Fibroblast of skin of back (primary cell): Measurements from ENCODE around the gene ICE1.
"Not testable (repeated sequence)": the region's sequence is repeated elsewhere in the genome, so short reads cannot be mapped to it uniquely, and the experiment has no call there.

Experiments used
- DNase-seq: peaks from one replicate; pipeline ENCODE4 v3.0.0-alpha.2; 2013

Gene ICE1

GRCh38 chr5:5398071-5398470 is 24.4 kb upstream of the ICE1 start:
- DNase-seq = no peak

GRCh38 chr5:5401095-5401494 is 21.4 kb upstream of the ICE1 start:
- DNase-seq = no peak

- DNase-seq = peak; percentile 42
Measured at GRCh38 chr5:5403741-5404140, 18.7 kb upstream of the ICE1 start.

- DNase-seq = peak; percentile 73
Measured at GRCh38 chr5:5404381-5404780, 18.1 kb upstream of the ICE1 start.

GRCh38 chr5:5405441-5405840 is 17.0 kb upstream of the ICE1 start:
- DNase-seq = no peak

- DNase-seq = no peak
Measured at GRCh38 chr5:5407924-5408323, 14.6 kb upstream of the ICE1 start.

- no peak for DNase-seq
Measured at GRCh38 chr5:5409151-5409810, 13.2 kb upstream of the ICE1 start.

- not testable (repeated sequence) for DNase-seq
Measured at GRCh38 chr5:5413856-5414255, 8.6 kb upstream of the ICE1 start.

- no peak for DNase-seq
Measured at GRCh38 chr5:5414999-5415398, 7.5 kb upstream of the ICE1 start.

- DNase-seq = no peak
Measured at GRCh38 chr5:5416733-5417132, 5.7 kb upstream of the ICE1 start.

- DNase-seq = no peak
Measured at GRCh38 chr5:5418006-5418405, 4.5 kb upstream of the ICE1 start.

- DNase-seq = no peak
Measured at GRCh38 chr5:5418764-5419163, 3.7 kb upstream of the ICE1 start.

GRCh38 chr5:5419291-5420210 is 2.9 kb upstream of the ICE1 start:
- peak; percentile 81 for DNase-seq

- DNase-seq = no peak
Measured at GRCh38 chr5:5420251-5420650, 2.2 kb upstream of the ICE1 start.

GRCh38 chr5:5421149-5421960 is 1.1 kb upstream of the ICE1 start:
- no peak for DNase-seq

GRCh38 chr5:5422819-5423515 is 490 bp downstream of the ICE1 start:
- no peak for DNase-seq

- DNase-seq = no peak
Measured at GRCh38 chr5:5423586-5423985, 1.1 kb downstream of the ICE1 start.

GRCh38 chr5:5424736-5425135 is 2.3 kb downstream of the ICE1 start:
- DNase-seq = no peak

GRCh38 chr5:5430136-5430535 is 7.7 kb downstream of the ICE1 start:
- no peak for DNase-seq

GRCh38 chr5:5432020-5432707 is 9.7 kb downstream of the ICE1 start:
- DNase-seq = peak; percentile 54

- DNase-seq = no peak
Measured at GRCh38 chr5:5436203-5436760, 13.8 kb downstream of the ICE1 start.
